ENCODE results near the gene GNE. TPM values are rescaled to one million over a fixed set of nuclear protein-coding genes. Genes with fewer than 3 reads are reported as not detected.
A peak's percentile ranks its signal among the peaks of the same experiment; 100 is the strongest.

Gene GNE
- total and polyA plus RNA-seq, 2 of the 13 experiments (the other 11 are each of a cell fraction or from before 2014, with no cell fraction given): 16.1 to 24.1 TPM

DNA sequence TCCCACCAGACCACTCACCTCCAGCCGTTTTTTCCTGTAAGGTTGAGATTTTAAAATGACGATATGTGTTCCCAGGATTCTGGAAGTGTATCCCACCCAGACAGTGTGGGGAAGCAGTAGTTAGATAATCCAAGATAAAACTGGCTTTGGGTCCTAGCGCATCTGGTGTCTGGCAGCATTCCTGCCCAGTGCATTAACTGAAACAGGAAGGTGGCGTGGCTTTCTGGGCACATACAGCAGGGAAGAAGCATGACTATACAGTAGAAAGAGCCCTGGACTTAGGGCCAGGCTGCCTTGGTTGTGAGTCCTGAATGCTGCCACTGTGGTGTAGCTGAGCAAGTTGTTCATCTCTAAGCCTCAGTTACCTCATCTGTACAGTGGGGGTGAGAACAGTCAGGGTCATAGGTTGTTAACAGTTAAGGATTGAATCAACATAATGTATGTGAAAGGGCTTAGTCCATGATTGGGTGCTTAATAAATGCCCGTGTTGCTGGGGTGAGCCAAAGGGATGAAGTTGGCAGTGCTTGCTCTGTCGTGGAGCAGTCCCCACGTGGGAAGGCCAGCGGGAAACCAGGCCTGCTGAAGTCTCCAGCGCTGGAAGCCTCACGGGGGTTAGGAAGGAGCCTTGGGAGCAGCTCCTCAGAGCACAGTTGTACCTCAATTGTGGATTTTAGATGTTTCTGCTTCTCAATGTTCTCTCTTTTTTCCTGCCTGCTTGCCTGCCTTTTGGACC, 49.6 kb downstream of the GNE start:
- Histone ChIP-seq H3K9me3 (ENCODE audit: low read length) (no peaks in the 10 kb centered on the region), H2AFZ (ENCODE audit: low read length) (no peak overlapping the region), H3K27me3 (ENCODE audit: control insufficient read depth in 1 of 2, insufficient read depth in 2 of 2, low read length in 2 of 2) (no peaks in the 10 kb centered on the region), H3K27ac (ENCODE audit: extremely low read length, insufficient read depth, low read length) (peak overlapping the region; percentile 65), H3K4me3 (replicated peaks in 1 of 3; ENCODE audit: insufficient read depth in 1 of 3, low read depth in 2 of 3, low read length in 3 of 3) (no peak overlapping the region), H3K4me2 (ENCODE audit: low read depth, low read length) (no peak overlapping the region), H3K36me3 (replicated peaks in 1 of 2; ENCODE audit: control insufficient read depth in 1 of 2, insufficient read depth in 2 of 2, low read length in 2 of 2) (peaks cover 36 to 93% of the 10 kb centered on the region in 2 experiments), H3K4me1 (ENCODE audit: insufficient read depth, low read length) (peaks cover 37% of the 10 kb centered on the region), H3K79me2 (ENCODE audit: insufficient read depth, low read length) (peaks cover 21% of the 10 kb centered on the region), H3K9ac (ENCODE audit: insufficient read depth, low read depth, low read length) (no peak overlapping the region), H4K20me1 (ENCODE audit: insufficient read depth, low read length) (peaks cover 9% of the 10 kb centered on the region; the same call in 1 of the 2 replicates)
- TF ChIP-seq ZMYM3 (CRISPR knock-in tag; IDR thresholded peaks at IDR 0.05) (0 out of 2 replicates have a peak, but pooled peaks have one; percentile 12), ZNF629 (CRISPR knock-in tag; conservative IDR thresholded peaks at IDR 0.05) (peak; percentile 83)
- TF ChIP-seq, protein P1, sequence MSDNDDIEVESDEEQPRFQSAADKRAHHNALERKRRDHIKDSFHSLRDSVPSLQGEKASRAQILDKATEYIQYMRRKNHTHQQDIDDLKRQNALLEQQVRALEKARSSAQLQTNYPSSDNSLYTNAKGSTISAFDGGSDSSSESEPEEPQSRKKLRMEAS (IDR thresholded peaks at IDR 0.05): no peak
- no peak for FAIRE-seq
- no peak for ATAC-seq
- 93% methylated on average over 10 of the region's 10 CpGs for WGBS (ENCODE audit: low lambda C conversion rate)
- intact Hi-C loops (cut with micrococcal nuclease; ENCODE audit: unreplicated experiment) (no loop called here), in situ Hi-C loops (cut with HindIII; ENCODE audit: extremely low pct_ligation_motif_present, low pct_unique_long_range_greater_than_20kb) (no loop called here)
- DNase-seq (ENCODE audit: low spot score): no peak
- ChIA-PET POLR2A (interaction anchor here (0.6 to 4.7 kb wide), 3 partner anchors 17 to 49 kb away, joined by 3 to 62 read pairs (median 7); partner anchors contain the start of gene CLTA), CTCF (ENCODE audit: low intra/inter-chr PET ratio, low total read pairs) (no interaction called here)
- BruUV-seq (replicated peaks): no TSS peak

DNA sequence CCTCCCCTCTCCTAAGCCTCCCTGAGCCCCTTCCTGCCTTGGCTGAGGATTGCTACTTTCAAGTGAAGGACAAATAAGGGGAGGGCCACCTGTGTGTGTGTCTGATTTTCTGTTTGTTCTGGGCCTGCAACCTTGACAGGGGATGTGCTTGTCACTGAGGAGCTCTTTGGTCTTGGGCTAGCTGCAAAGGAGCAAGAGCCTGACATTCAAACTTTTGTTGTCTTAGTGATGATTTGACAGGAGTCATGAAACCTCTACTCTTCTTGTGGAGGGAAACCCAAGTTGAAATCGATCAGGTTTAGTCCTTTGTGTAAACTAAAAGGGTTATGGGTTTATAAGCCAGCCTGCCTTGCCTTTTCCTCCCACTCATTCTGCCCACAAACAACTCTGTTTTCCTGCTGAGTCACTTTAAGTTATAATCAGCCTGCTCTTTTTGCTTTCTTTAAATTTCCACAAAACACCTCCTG, 50.7 kb downstream of the GNE start:
- ATAC-seq: peak; percentile 77
- DNase-seq (ENCODE audit: low spot score): peak; percentile 53
- Histone ChIP-seq H3K9ac (ENCODE audit: insufficient read depth, low read depth, low read length) (no peak overlapping the region), H3K4me1 (ENCODE audit: insufficient read depth, low read length) (peaks cover 37% of the 10 kb centered on the region), H3K4me3 (replicated peaks in 1 of 3; ENCODE audit: insufficient read depth in 1 of 3, low read depth in 2 of 3, low read length in 3 of 3) (no peak overlapping the region), H3K36me3 (replicated peaks in 1 of 2; ENCODE audit: control insufficient read depth in 1 of 2, insufficient read depth in 2 of 2, low read length in 2 of 2) (peaks cover 36 to 91% of the 10 kb centered on the region in 2 experiments), H4K20me1 (ENCODE audit: insufficient read depth, low read length) (peaks cover 9% of the 10 kb centered on the region; the same call in 1 of the 2 replicates), H3K79me2 (ENCODE audit: insufficient read depth, low read length) (peaks cover 21% of the 10 kb centered on the region), H3K27ac (ENCODE audit: extremely low read length, insufficient read depth, low read length) (peak overlapping the region; percentile 65), H3K27me3 (ENCODE audit: control insufficient read depth in 1 of 2, insufficient read depth in 2 of 2, low read length in 2 of 2) (no peaks in the 10 kb centered on the region), H3K4me2 (ENCODE audit: low read depth, low read length) (0 out of 2 replicates have a peak overlapping the region, but pooled peaks have one; percentile 33), H3K9me3 (ENCODE audit: low read length) (no peaks in the 10 kb centered on the region), H2AFZ (ENCODE audit: low read length) (no peak overlapping the region)
- 6% methylated on average over 1 of the region's 1 CpG for WGBS (ENCODE audit: low lambda C conversion rate)
- POLR2A ChIA-PET: interaction anchor here (0.6 to 4.7 kb wide), 4 partner anchors 16 to 51 kb away, joined by 3 to 62 read pairs (median 4); partner anchors contain the start of genes CLTA and GNE
- peak; percentile 92 for FAIRE-seq
- intact Hi-C loops (cut with micrococcal nuclease; ENCODE audit: unreplicated experiment): no loop called here
- in situ Hi-C loops (cut with HindIII; ENCODE audit: extremely low pct_ligation_motif_present, low pct_unique_long_range_greater_than_20kb): no loop called here
- BruUV-seq (replicated peaks): no TSS peak
- CTCF ChIA-PET (ENCODE audit: low intra/inter-chr PET ratio, low total read pairs): no interaction called here
- TF ChIP-seq, protein P2, sequence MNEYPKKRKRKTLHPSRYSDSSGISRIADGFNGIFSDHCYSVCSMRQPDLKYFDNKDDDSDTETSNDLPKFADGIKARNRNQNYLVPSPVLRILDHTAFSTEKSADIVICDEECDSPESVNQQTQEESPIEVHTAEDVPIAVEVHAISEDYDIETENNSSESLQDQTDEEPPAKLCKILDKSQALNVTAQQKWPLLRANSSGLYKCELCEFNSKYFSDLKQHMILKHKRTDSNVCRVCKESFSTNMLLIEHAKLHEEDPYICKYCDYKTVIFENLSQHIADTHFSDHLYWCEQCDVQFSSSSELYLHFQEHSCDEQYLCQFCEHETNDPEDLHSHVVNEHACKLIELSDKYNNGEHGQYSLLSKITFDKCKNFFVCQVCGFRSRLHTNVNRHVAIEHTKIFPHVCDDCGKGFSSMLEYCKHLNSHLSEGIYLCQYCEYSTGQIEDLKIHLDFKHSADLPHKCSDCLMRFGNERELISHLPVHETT (CRISPR knock-in tag; conservative IDR thresholded peaks at IDR 0.05): no peak
- TF ChIP-seq ZNF264 (CRISPR knock-in tag; IDR thresholded peaks at IDR 0.05) (0 out of 2 replicates have a peak, but pooled peaks have one; percentile 20), NPAS2 (CRISPR knock-in tag; IDR thresholded peaks at IDR 0.05; ENCODE audit: borderline replicate concordance) (no peak)
- TF ChIP-seq, protein P3, sequence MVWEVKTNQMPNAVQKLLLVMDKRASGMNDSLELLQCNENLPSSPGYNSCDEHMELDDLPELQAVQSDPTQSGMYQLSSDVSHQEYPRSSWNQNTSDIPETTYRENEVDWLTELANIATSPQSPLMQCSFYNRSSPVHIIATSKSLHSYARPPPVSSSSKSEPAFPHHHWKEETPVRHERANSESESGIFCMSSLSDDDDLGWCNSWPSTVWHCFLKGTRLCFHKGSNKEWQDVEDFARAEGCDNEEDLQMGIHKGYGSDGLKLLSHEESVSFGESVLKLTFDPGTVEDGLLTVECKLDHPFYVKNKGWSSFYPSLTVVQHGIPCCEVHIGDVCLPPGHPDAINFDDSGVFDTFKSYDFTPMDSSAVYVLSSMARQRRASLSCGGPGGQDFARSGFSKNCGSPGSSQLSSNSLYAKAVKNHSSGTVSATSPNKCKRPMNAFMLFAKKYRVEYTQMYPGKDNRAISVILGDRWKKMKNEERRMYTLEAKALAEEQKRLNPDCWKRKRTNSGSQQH (CRISPR knock-in tag; IDR thresholded peaks at IDR 0.05; ENCODE audit: low read depth): no peak
- TF ChIP-seq, protein P4, sequence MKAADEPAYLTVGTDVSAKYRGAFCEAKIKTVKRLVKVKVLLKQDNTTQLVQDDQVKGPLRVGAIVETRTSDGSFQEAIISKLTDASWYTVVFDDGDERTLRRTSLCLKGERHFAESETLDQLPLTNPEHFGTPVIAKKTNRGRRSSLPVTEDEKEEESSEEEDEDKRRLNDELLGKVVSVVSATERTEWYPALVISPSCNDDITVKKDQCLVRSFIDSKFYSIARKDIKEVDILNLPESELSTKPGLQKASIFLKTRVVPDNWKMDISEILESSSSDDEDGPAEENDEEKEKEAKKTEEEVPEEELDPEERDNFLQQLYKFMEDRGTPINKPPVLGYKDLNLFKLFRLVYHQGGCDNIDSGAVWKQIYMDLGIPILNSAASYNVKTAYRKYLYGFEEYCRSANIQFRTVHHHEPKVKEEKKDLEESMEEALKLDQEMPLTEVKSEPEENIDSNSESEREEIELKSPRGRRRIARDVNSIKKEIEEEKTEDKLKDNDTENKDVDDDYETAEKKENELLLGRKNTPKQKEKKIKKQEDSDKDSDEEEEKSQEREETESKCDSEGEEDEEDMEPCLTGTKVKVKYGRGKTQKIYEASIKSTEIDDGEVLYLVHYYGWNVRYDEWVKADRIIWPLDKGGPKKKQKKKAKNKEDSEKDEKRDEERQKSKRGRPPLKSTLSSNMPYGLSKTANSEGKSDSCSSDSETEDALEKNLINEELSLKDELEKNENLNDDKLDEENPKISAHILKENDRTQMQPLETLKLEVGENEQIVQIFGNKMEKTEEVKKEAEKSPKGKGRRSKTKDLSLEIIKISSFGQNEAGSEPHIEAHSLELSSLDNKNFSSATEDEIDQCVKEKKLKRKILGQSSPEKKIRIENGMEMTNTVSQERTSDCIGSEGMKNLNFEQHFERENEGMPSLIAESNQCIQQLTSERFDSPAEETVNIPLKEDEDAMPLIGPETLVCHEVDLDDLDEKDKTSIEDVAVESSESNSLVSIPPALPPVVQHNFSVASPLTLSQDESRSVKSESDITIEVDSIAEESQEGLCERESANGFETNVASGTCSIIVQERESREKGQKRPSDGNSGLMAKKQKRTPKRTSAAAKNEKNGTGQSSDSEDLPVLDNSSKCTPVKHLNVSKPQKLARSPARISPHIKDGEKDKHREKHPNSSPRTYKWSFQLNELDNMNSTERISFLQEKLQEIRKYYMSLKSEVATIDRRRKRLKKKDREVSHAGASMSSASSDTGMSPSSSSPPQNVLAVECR (CRISPR knock-in tag; IDR thresholded peaks at IDR 0.05; ENCODE audit: borderline replicate concordance): peak; percentile 70; the same call in 1 of the 2 replicates
